Endothelial cell of umbilical vein (primary cell): ENCODE measurements around the gene AMMECR1. TPM values are rescaled to one million over a fixed set of nuclear protein-coding genes. Genes with fewer than 3 reads are reported as not detected.

Source experiments
- BruUV-seq: library from RNA; stranded (reverse); fragments of 400-500 nt; replicated peaks from 2 replicates; lab custom pipeline; 2021; lab: Mats Ljungman, UMichigan
- CTCF ChIA-PET: fragments of 300-600, 350-600 bp; sonication (Branson Sonifier 250); formaldehyde crosslinking; loops from one replicate; lab custom pipeline; 2021; ENCODE audit warnings: antibody characterized with exemption, inconsistent platforms; lab: Charles Lee
- POLR2A ChIA-PET: fragments of 300-600, 350-600 bp; sonication (Branson Sonifier 250); formaldehyde crosslinking; loops from one replicate; lab custom pipeline; 2021; ENCODE audit warnings: antibody characterized with exemption, inconsistent platforms; lab: Charles Lee
- DNase-seq: peaks from one replicate; pipeline ENCODE4 v3.0.0-alpha.2; 2011; ENCODE audit warnings: low read depth, low spot score
- FAIRE-seq: peaks from 2 replicates; lab custom pipeline; 2011; peaks lifted over from hg19 to GRCh38; lab: Jason Lieb, UNC
- H2AFZ ChIP-seq: 2 replicates; pipeline ENCODE4 v1.6.0; 2012; ENCODE audit warnings: low read depth, low read length, control low read depth, inconsistent platforms
- H3K27ac ChIP-seq: 2 replicates; pipeline ENCODE4 v1.5.1; 2011; ENCODE audit warnings: low read depth, mild to moderate bottlenecking, control low read depth, low read length, moderate library complexity; ENCODE audit not compliant: insufficient read depth
- H3K27me3 ChIP-seq, 2 experiments: 2 replicates each; pipeline versions ENCODE4 v1.6.0 to v1.6.1; 2011; ENCODE audit warnings: low read length in 2 of 2, mixed read lengths in 1 of 2; ENCODE audit not compliant: control insufficient read depth in 2 of 2, insufficient read depth in 2 of 2
- H3K36me3 ChIP-seq, 2 experiments: 2 replicates in 1 of 2; 3 replicates in 1 of 2; pipeline ENCODE4 v1.5.1; 2011; ENCODE audit warnings: low read length in 2 of 2, mild to moderate bottlenecking in 1 of 2, moderate library complexity in 1 of 2; ENCODE audit not compliant: control insufficient read depth in 2 of 2, insufficient read depth in 2 of 2; ENCODE audit errors: extremely low read depth in 1 of 2
- H3K4me1 ChIP-seq: 3 replicates; pipeline ENCODE4 v1.5.1; 2011; ENCODE audit warnings: mild to moderate bottlenecking, low read length; ENCODE audit not compliant: control insufficient read depth, insufficient read depth; ENCODE audit errors: extremely low read depth
- H3K4me2 ChIP-seq: 2 replicates; pipeline ENCODE4 v1.6.1; 2011; ENCODE audit warnings: low read length, control low read depth, mixed read lengths; ENCODE audit not compliant: insufficient read depth
- H3K4me3 ChIP-seq, 3 experiments: fragments of 200-600 bp in 1 of 3; sonication (generic), shearing (Covaris generic) in 1 of 3; replicated peaks in 1 of 3; 2 replicates each; pipeline ENCODE4 v1.5.1; 2011 to 2016; ENCODE audit warnings: control low read depth in 3 of 3, low read length in 3 of 3, mild to moderate bottlenecking in 2 of 3, inconsistent platforms in 1 of 3, low read depth in 1 of 3, moderate library complexity in 1 of 3; ENCODE audit not compliant: insufficient read depth in 1 of 3
- H3K79me2 ChIP-seq: 2 replicates; pipeline ENCODE4 v1.6.0; 2012; ENCODE audit warnings: low read length, inconsistent platforms; ENCODE audit not compliant: control insufficient read depth, insufficient read depth
- H3K9ac ChIP-seq: replicated peaks from 2 replicates; pipeline ENCODE3; 2011; ENCODE audit warnings: low read length, control low read depth; ENCODE audit not compliant: insufficient read depth; ENCODE audit errors: extremely low read depth
- H3K9me1 ChIP-seq: replicated peaks from 3 replicates; pipeline ENCODE4 v1.6.0; 2011; ENCODE audit warnings: mild to moderate bottlenecking, low read length; ENCODE audit not compliant: control insufficient read depth, insufficient read depth; ENCODE audit errors: extremely low read depth
- H3K9me3 ChIP-seq: replicated peaks from 2 replicates; pipeline ENCODE4 v1.5.1; 2012; ENCODE audit warnings: low read length, inconsistent platforms; ENCODE audit not compliant: control insufficient read depth, insufficient read depth
- H4K20me1 ChIP-seq: replicated peaks from 2 replicates; pipeline ENCODE3; 2011; ENCODE audit warnings: mild to moderate bottlenecking, low read length; ENCODE audit not compliant: control insufficient read depth, insufficient read depth; ENCODE audit errors: extremely low read depth
- EZH2 ChIP-seq: IDR thresholded peaks from 2 replicates; pipeline ENCODE4 v1.6.1; 2012; ENCODE audit warnings: borderline replicate concordance, low read depth, mild to moderate bottlenecking, moderate library complexity, low read length, inconsistent platforms; ENCODE audit not compliant: severe bottlenecking
- FOS ChIP-seq: IDR thresholded peaks from 2 replicates; pipeline ENCODE4 v1.6.1; 2011; ENCODE audit warnings: mild to moderate bottlenecking, low read length, moderate library complexity, borderline replicate concordance; ENCODE audit not compliant: insufficient read depth
- GATA2 ChIP-seq: IDR thresholded peaks from 2 replicates; pipeline ENCODE4 v1.7.0; 2011; ENCODE audit warnings: low read depth, mild to moderate bottlenecking, moderate library complexity, mixed read lengths, low read length; ENCODE audit not compliant: insufficient read length, insufficient read depth
- JUN ChIP-seq: IDR thresholded peaks from 2 replicates; pipeline ENCODE4 v1.6.1; 2011; ENCODE audit warnings: borderline replicate concordance, low read depth; ENCODE audit not compliant: insufficient read length, insufficient read depth
- MYC ChIP-seq: IDR thresholded peaks from one replicate; pipeline ENCODE4 v1.6.1; 2011; ENCODE audit warnings: mild to moderate bottlenecking, low read depth, low read length
- POLR2A ChIP-seq: IDR thresholded peaks from 2 replicates; pipeline ENCODE4 v1.6.1; 2012; ENCODE audit warnings: low read depth, mild to moderate bottlenecking, control low read depth, low read length
- POLR2AphosphoS5 ChIP-seq: IDR thresholded peaks from 2 replicates; pipeline ENCODE4 v1.6.1; 2012; ENCODE audit warnings: low read depth, mild to moderate bottlenecking, control low read depth, low read length, moderate library complexity; ENCODE audit not compliant: insufficient read depth
- dilution Hi-C: fragments of 300-500 bp; cut with MboI; formaldehyde crosslinking; loops from one replicate; pipeline ENCODE4 v1.15.0; 2019; ENCODE audit warnings: low sequenced_read_pairs; ENCODE audit not compliant: extremely low pct_ligation_motif_present
- intact Hi-C: fragments of 100-400 bp; cut with micrococcal nuclease; formaldehyde crosslinking; loops from one replicate; pipeline ENCODE4 v1.10.0; 2022
- polyA plus RNA-seq, 4 experiments: library from polyadenylated mRNA; depleted of rRNA in 3 of 4; stranded (reverse) in 3 of 4; unstranded in 1 of 4; fragments of >200 nt; gene quantifications; 2 replicates each; pipeline versions ENCODE4 v1.2.1 to v1.2.3, GENCODE V29; 2011 to 2012; ENCODE audit warnings: missing spikeins in 1 of 4
- total RNA-seq: library from RNA; stranded (reverse); gene quantifications from 2 replicates; pipeline ENCODE4 v1.2.3, GENCODE V29; 2021
- TF ChIP-seq, protein P1 (sequence below), 2 donors: IDR thresholded peaks; 1 replicate in 1 of 2; 2 replicates in 1 of 2; pipeline ENCODE4 v1.5.1; 2011; ENCODE audit warnings: low read length in 2 of 2, mild to moderate bottlenecking in 2 of 2, moderate library complexity in 2 of 2, control low read depth in 1 of 2, inconsistent platforms in 1 of 2, low read depth in 1 of 2; ENCODE audit not compliant: insufficient read depth in 1 of 2; ENCODE audit errors: extremely low read depth in 1 of 2
- TF ChIP-seq, protein P2 (sequence below): IDR thresholded peaks from 2 replicates; pipeline ENCODE4 v1.6.1; 2011; ENCODE audit not compliant: insufficient read depth, insufficient read length

AMMECR1 gene
- total and polyA plus RNA-seq, 2 donors (not counting 3 experiments of a cell fraction or from before 2014, with no cell fraction given) = 3.6 to 6.9 TPM

DNA sequence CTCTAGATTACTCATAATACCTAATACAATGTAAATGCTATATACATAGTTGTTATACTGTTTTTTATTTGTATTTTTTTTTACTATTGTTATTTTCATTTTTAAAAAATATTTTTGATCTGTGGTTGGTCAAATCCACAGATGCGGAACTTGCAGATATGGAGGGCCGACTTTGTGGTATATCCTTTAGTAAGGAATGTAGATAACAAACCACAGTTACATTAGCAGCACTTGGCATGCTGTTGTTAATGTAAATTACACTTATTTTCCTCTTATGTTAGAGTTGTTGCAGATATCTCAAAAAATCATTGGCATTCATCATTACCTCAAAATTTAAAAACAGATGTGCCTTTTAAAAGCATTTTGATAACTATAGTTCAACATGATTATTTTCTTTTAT lies 164.0 kb downstream of the AMMECR1 start:
- BruUV-seq = no TSS peak
- CTCF ChIA-PET = interaction anchor here (10.2 kb wide), 1 partner anchor 257 kb away, joined by 286 read pairs; no protein-coding TSS in a partner anchor
- intact Hi-C loops = no loop called here

More for the DNA sequence above, 164.0 kb downstream of the AMMECR1 start:
- H3K4me1 ChIP-seq = no peaks in the 10 kb centered on the region
- no peak overlapping the region for H3K4me2 ChIP-seq
- no peaks in the 10 kb centered on the region for H3K9me3 ChIP-seq
- H3K27me3 ChIP-seq = no peaks in the 10 kb centered on the region
- H3K79me2 ChIP-seq = no peaks in the 10 kb centered on the region
- dilution Hi-C loops = loop anchor here (10.0 kb wide), 1 partner anchor 261 kb away; no protein-coding TSS in a partner anchor
- no peak overlapping the region for H2AFZ ChIP-seq
- POLR2A ChIA-PET = no interaction called here
- DNase-seq (no peak), FAIRE-seq (no peak)
- H4K20me1 ChIP-seq = no peaks in the 10 kb centered on the region
- TF ChIP-seq POLR2AphosphoS5 (no peak), JUN (no peak), MYC (no peak), GATA2 (no peak), POLR2A (no peak), FOS (no peak), EZH2 (no peak)
- TF ChIP-seq, protein P1, sequence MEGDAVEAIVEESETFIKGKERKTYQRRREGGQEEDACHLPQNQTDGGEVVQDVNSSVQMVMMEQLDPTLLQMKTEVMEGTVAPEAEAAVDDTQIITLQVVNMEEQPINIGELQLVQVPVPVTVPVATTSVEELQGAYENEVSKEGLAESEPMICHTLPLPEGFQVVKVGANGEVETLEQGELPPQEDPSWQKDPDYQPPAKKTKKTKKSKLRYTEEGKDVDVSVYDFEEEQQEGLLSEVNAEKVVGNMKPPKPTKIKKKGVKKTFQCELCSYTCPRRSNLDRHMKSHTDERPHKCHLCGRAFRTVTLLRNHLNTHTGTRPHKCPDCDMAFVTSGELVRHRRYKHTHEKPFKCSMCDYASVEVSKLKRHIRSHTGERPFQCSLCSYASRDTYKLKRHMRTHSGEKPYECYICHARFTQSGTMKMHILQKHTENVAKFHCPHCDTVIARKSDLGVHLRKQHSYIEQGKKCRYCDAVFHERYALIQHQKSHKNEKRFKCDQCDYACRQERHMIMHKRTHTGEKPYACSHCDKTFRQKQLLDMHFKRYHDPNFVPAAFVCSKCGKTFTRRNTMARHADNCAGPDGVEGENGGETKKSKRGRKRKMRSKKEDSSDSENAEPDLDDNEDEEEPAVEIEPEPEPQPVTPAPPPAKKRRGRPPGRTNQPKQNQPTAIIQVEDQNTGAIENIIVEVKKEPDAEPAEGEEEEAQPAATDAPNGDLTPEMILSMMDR (IDR thresholded peaks at IDR 0.05; ENCODE audit: extremely low read depth in 1 of 2, insufficient read depth in 1 of 2, low read depth in 1 of 2, low read length in 2 of 2) = no peak
- TF ChIP-seq, protein P2, sequence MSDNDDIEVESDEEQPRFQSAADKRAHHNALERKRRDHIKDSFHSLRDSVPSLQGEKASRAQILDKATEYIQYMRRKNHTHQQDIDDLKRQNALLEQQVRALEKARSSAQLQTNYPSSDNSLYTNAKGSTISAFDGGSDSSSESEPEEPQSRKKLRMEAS = no peak
- no peak overlapping the region for H3K9ac ChIP-seq
- no peak overlapping the region for H3K27ac ChIP-seq
- H3K36me3 ChIP-seq = no peaks in the 10 kb centered on the region
- no peaks in the 10 kb centered on the region for H3K9me1 ChIP-seq
- H3K4me3 ChIP-seq = no peak overlapping the region
